ENCODE data around the gene PP2D1. TPM values are rescaled to one million over a fixed set of nuclear protein-coding genes. Genes with fewer than 3 reads are reported as not detected.

PP2D1 gene
- total and polyA plus RNA-seq, 9 of the 15 experiments (the other 6 are each of a cell fraction or from before 2014, with no cell fraction given) = 0.07 to 0.10 TPM; not detected in 7

- no peak for TF ChIP-seq DIDO1 (tag; IDR thresholded peaks at IDR 0.05; ENCODE audit: low read depth)
- no peak for TF ChIP-seq GTF2F1 (IDR thresholded peaks at IDR 0.05; ENCODE audit: low read depth, low read length)
- TF ChIP-seq SMAD1 (IDR thresholded peaks at IDR 0.05; ENCODE audit: low read depth, low read length, partially characterized antibody) = no peak
- TF ChIP-seq ARID3B (CRISPR knock-in tag; IDR thresholded peaks at IDR 0.05; ENCODE audit: borderline replicate concordance) = no peak
- TF ChIP-seq KAT8 (IDR thresholded peaks at IDR 0.05; ENCODE audit: low read depth) = no peak
- TF ChIP-seq CREM (IDR thresholded peaks at IDR 0.05; ENCODE audit: low read depth) = no peak
- TF ChIP-seq PKNOX1 (IDR thresholded peaks at IDR 0.05) = peak; percentile 10; the same call in 1 of the 2 replicates
- no peak for TF ChIP-seq ZBTB49 (CRISPR knock-in tag; IDR thresholded peaks at IDR 0.05; ENCODE audit: borderline replicate concordance)
- TF ChIP-seq ZNF354B (CRISPR knock-in tag; IDR thresholded peaks at IDR 0.05) = no peak
- TF ChIP-seq ZNF561 (CRISPR knock-in tag; conservative IDR thresholded peaks at IDR 0.05) = no peak
- no peak for TF ChIP-seq BCOR (IDR thresholded peaks at IDR 0.05)
- TF ChIP-seq RBM17 (IDR thresholded peaks at IDR 0.05; ENCODE audit: borderline replicate concordance, low read depth, low read length) = no peak
- TF ChIP-seq SRSF7 (optimal IDR thresholded peaks at IDR 0.05; ENCODE audit: low read depth, low read length) = no peak
- no peak for TF ChIP-seq SNIP1 (IDR thresholded peaks at IDR 0.05; ENCODE audit: low read depth)
- no peak for TF ChIP-seq FOXP4 (CRISPR knock-in tag; IDR thresholded peaks at IDR 0.05; ENCODE audit: borderline replicate concordance)
- no peak for TF ChIP-seq VEZF1 (CRISPR knock-in tag; IDR thresholded peaks at IDR 0.05)
- TF ChIP-seq THRAP3 (IDR thresholded peaks at IDR 0.05; ENCODE audit: borderline replicate concordance) = no peak
- no peak for TF ChIP-seq NFE2 (IDR thresholded peaks at IDR 0.05; ENCODE audit: low read depth)
- no peak for TF ChIP-seq PYGO2 (tag; IDR thresholded peaks at IDR 0.05)
Observed at GRCh38 chr3:20013396-20013795, 1.3 kb upstream of the PP2D1 start (continued).

Data from K562 (cell line).